HCT116 (cell line): Measurements from ENCODE around the gene C1orf185.

Experiments used
- EZH2 ChIP-seq: fragments of 200-600 bp; sonication (generic); IDR thresholded peaks from 2 replicates; pipeline ENCODE4 v1.6.1; 2017; ENCODE audit warnings: antibody characterized with exemption, mixed run types
- JUND ChIP-seq: IDR thresholded peaks from 2 replicates; pipeline ENCODE4 v1.6.1; 2012
- MAX ChIP-seq: IDR thresholded peaks from 2 replicates; pipeline ENCODE4 v1.6.1; 2012
- POLR2A ChIP-seq: IDR thresholded peaks from 2 replicates; pipeline ENCODE4 v1.7.0; 2011; ENCODE audit warnings: borderline replicate concordance; ENCODE audit not compliant: insufficient read depth, insufficient read length; ENCODE audit errors: extremely low read depth
- SP1 ChIP-seq: IDR thresholded peaks from 2 replicates; pipeline ENCODE4 v1.6.1; 2012; ENCODE audit warnings: low read depth
- TF ChIP-seq, protein P1 (sequence below), 3 experiments: fragments of 200-600 bp in 1 of 3; sonication (generic) in 1 of 3; IDR thresholded peaks in 2 of 3; conservative IDR thresholded peaks in 1 of 3; 2 replicates each; pipeline ENCODE4 v1.5.1; 2012 to 2017; ENCODE audit warnings: low read depth in 2 of 3, low read length in 2 of 3, antibody characterized with exemption in 1 of 3, borderline replicate concordance in 1 of 3, control low read depth in 1 of 3, mild to moderate bottlenecking in 1 of 3, mixed read lengths in 1 of 3, mixed run types in 1 of 3, moderate library complexity in 1 of 3; ENCODE audit not compliant: insufficient read depth in 1 of 3
- TF ChIP-seq, protein P2 (sequence below): IDR thresholded peaks from 2 replicates; pipeline ENCODE4 v1.6.1; 2012; ENCODE audit warnings: low read depth

- TF ChIP-seq, protein P1, sequence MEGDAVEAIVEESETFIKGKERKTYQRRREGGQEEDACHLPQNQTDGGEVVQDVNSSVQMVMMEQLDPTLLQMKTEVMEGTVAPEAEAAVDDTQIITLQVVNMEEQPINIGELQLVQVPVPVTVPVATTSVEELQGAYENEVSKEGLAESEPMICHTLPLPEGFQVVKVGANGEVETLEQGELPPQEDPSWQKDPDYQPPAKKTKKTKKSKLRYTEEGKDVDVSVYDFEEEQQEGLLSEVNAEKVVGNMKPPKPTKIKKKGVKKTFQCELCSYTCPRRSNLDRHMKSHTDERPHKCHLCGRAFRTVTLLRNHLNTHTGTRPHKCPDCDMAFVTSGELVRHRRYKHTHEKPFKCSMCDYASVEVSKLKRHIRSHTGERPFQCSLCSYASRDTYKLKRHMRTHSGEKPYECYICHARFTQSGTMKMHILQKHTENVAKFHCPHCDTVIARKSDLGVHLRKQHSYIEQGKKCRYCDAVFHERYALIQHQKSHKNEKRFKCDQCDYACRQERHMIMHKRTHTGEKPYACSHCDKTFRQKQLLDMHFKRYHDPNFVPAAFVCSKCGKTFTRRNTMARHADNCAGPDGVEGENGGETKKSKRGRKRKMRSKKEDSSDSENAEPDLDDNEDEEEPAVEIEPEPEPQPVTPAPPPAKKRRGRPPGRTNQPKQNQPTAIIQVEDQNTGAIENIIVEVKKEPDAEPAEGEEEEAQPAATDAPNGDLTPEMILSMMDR (IDR thresholded peaks at IDR 0.05 in 2 of 3, conservative IDR thresholded peaks at IDR 0.05 in 1 of 3; ENCODE audit: borderline replicate concordance in 1 of 3, insufficient read depth in 1 of 3, low read depth in 2 of 3, low read length in 2 of 3), result no peak
- TF ChIP-seq JUND (no peak), MAX (no peak), SP1 (no peak), POLR2A (no peak), EZH2 (no peak)
- TF ChIP-seq, protein P2, sequence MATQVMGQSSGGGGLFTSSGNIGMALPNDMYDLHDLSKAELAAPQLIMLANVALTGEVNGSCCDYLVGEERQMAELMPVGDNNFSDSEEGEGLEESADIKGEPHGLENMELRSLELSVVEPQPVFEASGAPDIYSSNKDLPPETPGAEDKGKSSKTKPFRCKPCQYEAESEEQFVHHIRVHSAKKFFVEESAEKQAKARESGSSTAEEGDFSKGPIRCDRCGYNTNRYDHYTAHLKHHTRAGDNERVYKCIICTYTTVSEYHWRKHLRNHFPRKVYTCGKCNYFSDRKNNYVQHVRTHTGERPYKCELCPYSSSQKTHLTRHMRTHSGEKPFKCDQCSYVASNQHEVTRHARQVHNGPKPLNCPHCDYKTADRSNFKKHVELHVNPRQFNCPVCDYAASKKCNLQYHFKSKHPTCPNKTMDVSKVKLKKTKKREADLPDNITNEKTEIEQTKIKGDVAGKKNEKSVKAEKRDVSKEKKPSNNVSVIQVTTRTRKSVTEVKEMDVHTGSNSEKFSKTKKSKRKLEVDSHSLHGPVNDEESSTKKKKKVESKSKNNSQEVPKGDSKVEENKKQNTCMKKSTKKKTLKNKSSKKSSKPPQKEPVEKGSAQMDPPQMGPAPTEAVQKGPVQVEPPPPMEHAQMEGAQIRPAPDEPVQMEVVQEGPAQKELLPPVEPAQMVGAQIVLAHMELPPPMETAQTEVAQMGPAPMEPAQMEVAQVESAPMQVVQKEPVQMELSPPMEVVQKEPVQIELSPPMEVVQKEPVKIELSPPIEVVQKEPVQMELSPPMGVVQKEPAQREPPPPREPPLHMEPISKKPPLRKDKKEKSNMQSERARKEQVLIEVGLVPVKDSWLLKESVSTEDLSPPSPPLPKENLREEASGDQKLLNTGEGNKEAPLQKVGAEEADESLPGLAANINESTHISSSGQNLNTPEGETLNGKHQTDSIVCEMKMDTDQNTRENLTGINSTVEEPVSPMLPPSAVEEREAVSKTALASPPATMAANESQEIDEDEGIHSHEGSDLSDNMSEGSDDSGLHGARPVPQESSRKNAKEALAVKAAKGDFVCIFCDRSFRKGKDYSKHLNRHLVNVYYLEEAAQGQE, result no peak
These were observed 45.4 kb downstream of the C1orf185 start for GRCh38 chr1:51147394-51147793.
